ENCODE data around the gene TBCCD1.
"Not testable (repeated sequence)": the region's sequence is repeated elsewhere in the genome, so short reads cannot be mapped to it uniquely, and the experiment has no call there.

The TBCCD1 gene

DNA sequence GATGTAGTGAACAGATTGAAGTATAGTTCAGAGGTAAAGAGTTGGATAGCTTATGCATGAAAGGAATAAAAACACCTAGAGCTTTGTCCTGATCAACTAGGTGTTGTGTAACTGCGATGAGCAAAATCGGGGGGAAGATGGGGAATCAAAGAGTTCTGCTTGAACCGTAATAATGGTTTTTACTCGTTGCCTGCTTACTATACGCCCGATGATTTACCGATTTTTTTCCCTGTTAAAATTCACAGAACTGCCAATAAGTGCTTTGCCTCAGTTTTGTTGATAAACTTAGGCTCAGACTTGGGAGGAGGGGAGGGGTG is 2.6 kb upstream of the TBCCD1 start:
- Histone ChIP-seq H3K4me3 (ENCODE audit: low read depth, low read length, poor library complexity, severe bottlenecking) (peak overlapping the region; percentile 71), H3K27ac (ENCODE audit: low read depth, low read length, poor library complexity, severe bottlenecking) (peak overlapping the region; percentile 24), H3K9me3 (ENCODE audit: low read length) (no peaks in the 10 kb centered on the region), H3F3A (ENCODE audit: insufficient read depth, low read length) (no peaks in the 10 kb centered on the region), H3K9ac (ENCODE audit: low read length) (peak overlapping the region; percentile 76), H2AFZ (ENCODE audit: low read length) (no peak overlapping the region), H3K4me1 (ENCODE audit: insufficient read depth, low read length, severe bottlenecking) (peaks cover 46% of the 10 kb centered on the region), H4K20me1 (ENCODE audit: insufficient read depth, low read length) (no peaks in the 10 kb centered on the region), H3K9me2 (ENCODE audit: low read depth, low read length) (no peaks in the 10 kb centered on the region), H3K79me2 (ENCODE audit: insufficient read depth, low read length) (peaks cover 27% of the 10 kb centered on the region), H3K4me2 (ENCODE audit: low read length) (peak overlapping the region; percentile 74), H3K27me3 (ENCODE audit: insufficient read depth, low read length) (no peaks in the 10 kb centered on the region), H3K36me3 (ENCODE audit: insufficient read depth, low read length) (peaks cover 30% of the 10 kb centered on the region)
- TF ChIP-seq, protein P1, sequence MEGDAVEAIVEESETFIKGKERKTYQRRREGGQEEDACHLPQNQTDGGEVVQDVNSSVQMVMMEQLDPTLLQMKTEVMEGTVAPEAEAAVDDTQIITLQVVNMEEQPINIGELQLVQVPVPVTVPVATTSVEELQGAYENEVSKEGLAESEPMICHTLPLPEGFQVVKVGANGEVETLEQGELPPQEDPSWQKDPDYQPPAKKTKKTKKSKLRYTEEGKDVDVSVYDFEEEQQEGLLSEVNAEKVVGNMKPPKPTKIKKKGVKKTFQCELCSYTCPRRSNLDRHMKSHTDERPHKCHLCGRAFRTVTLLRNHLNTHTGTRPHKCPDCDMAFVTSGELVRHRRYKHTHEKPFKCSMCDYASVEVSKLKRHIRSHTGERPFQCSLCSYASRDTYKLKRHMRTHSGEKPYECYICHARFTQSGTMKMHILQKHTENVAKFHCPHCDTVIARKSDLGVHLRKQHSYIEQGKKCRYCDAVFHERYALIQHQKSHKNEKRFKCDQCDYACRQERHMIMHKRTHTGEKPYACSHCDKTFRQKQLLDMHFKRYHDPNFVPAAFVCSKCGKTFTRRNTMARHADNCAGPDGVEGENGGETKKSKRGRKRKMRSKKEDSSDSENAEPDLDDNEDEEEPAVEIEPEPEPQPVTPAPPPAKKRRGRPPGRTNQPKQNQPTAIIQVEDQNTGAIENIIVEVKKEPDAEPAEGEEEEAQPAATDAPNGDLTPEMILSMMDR (IDR thresholded peaks at IDR 0.05; ENCODE audit: low read length) = no peak
- no peak for TF ChIP-seq EZH2 (IDR thresholded peaks at IDR 0.05; ENCODE audit: borderline replicate concordance, low read length)

GRCh38 chr3:186569361-186569760 is 2.2 kb upstream of the TBCCD1 start:
- not testable (repeated sequence) for H3K9me2 ChIP-seq (ENCODE audit: low read depth, low read length); H2AFZ ChIP-seq (ENCODE audit: low read length); H3K9me3 ChIP-seq (ENCODE audit: low read length); H4K20me1 ChIP-seq (ENCODE audit: insufficient read depth, low read length); H3F3A ChIP-seq (ENCODE audit: insufficient read depth, low read length); H3K27me3 ChIP-seq (ENCODE audit: insufficient read depth, low read length)
- peak overlapping the region; percentile 71 for H3K4me3 ChIP-seq (ENCODE audit: low read depth, low read length, poor library complexity, severe bottlenecking)
- peak overlapping the region; percentile 24 for H3K27ac ChIP-seq (ENCODE audit: low read depth, low read length, poor library complexity, severe bottlenecking)
- peaks cover 26% of the 10 kb centered on the region for H3K79me2 ChIP-seq (ENCODE audit: insufficient read depth, low read length)
- peak overlapping the region; percentile 76 for H3K9ac ChIP-seq (ENCODE audit: low read length)
- peaks cover 28% of the 10 kb centered on the region for H3K36me3 ChIP-seq (ENCODE audit: insufficient read depth, low read length)
- peaks cover 46% of the 10 kb centered on the region for H3K4me1 ChIP-seq (ENCODE audit: insufficient read depth, low read length, severe bottlenecking)
- peak overlapping the region; percentile 74 for H3K4me2 ChIP-seq (ENCODE audit: low read length)

DNA sequence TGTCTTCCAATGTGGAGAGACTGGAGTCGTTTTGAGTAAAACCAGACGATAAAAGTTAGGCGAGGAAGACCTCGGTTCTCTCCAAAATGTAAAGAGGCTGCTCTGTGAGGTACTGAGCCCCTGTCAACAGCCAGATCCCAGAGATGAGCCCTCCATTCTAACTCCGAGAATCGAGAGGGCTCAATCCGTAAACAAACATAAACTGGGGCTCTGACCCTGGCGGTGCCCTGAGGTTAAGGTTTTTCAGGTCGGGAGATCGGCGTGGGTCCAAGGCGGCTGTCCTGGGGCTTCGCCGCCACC is 417 bp downstream of the TBCCD1 start:
- H3K9me3 ChIP-seq (ENCODE audit: low read length) = no peaks in the 10 kb centered on the region
- H3F3A ChIP-seq (ENCODE audit: insufficient read depth, low read length) = no peaks in the 10 kb centered on the region
- H3K9ac ChIP-seq (ENCODE audit: low read length) = peak overlapping the region; percentile 89
- H3K27me3 ChIP-seq (ENCODE audit: insufficient read depth, low read length) = no peaks in the 10 kb centered on the region
- TF ChIP-seq, protein P1 (IDR thresholded peaks at IDR 0.05; ENCODE audit: low read length) = no peak
- no peak for TF ChIP-seq EZH2 (IDR thresholded peaks at IDR 0.05; ENCODE audit: borderline replicate concordance, low read length)
- H4K20me1 ChIP-seq (ENCODE audit: insufficient read depth, low read length) = no peaks in the 10 kb centered on the region
- H3K79me2 ChIP-seq (ENCODE audit: insufficient read depth, low read length) = peaks cover 15% of the 10 kb centered on the region
- peak overlapping the region; percentile 79 for H3K4me3 ChIP-seq (ENCODE audit: low read depth, low read length, poor library complexity, severe bottlenecking)
- H2AFZ ChIP-seq (ENCODE audit: low read length) = no peak overlapping the region
- H3K27ac ChIP-seq (ENCODE audit: low read depth, low read length, poor library complexity, severe bottlenecking) = peak overlapping the region; percentile 82
- peak overlapping the region; percentile 97 for H3K4me2 ChIP-seq (ENCODE audit: low read length)
- peaks cover 35% of the 10 kb centered on the region for H3K4me1 ChIP-seq (ENCODE audit: insufficient read depth, low read length, severe bottlenecking)
- peaks cover 25% of the 10 kb centered on the region for H3K36me3 ChIP-seq (ENCODE audit: insufficient read depth, low read length)
- H3K9me2 ChIP-seq (ENCODE audit: low read depth, low read length) = no peaks in the 10 kb centered on the region

GRCh38 chr3:186564586-186564985 is 2.6 kb downstream of the TBCCD1 start:
- Histone ChIP-seq H3K9me3 (ENCODE audit: low read length) (no peaks in the 10 kb centered on the region), H2AFZ (ENCODE audit: low read length) (no peak overlapping the region), H3K27ac (ENCODE audit: low read depth, low read length, poor library complexity, severe bottlenecking) (no peak overlapping the region), H3K4me1 (ENCODE audit: insufficient read depth, low read length, severe bottlenecking) (peaks cover 27% of the 10 kb centered on the region), H3K27me3 (ENCODE audit: insufficient read depth, low read length) (no peaks in the 10 kb centered on the region), H3F3A (ENCODE audit: insufficient read depth, low read length) (no peaks in the 10 kb centered on the region), H3K4me2 (ENCODE audit: low read length) (no peak overlapping the region), H3K9ac (ENCODE audit: low read length) (no peak overlapping the region), H4K20me1 (ENCODE audit: insufficient read depth, low read length) (no peaks in the 10 kb centered on the region), H3K36me3 (ENCODE audit: insufficient read depth, low read length) (peaks cover 37% of the 10 kb centered on the region), H3K4me3 (ENCODE audit: low read depth, low read length, poor library complexity, severe bottlenecking) (no peak overlapping the region), H3K9me2 (ENCODE audit: low read depth, low read length) (no peaks in the 10 kb centered on the region), H3K79me2 (ENCODE audit: insufficient read depth, low read length) (peaks cover 14% of the 10 kb centered on the region; the same call in 1 of the 2 replicates)
- TF ChIP-seq EZH2 (IDR thresholded peaks at IDR 0.05; ENCODE audit: borderline replicate concordance, low read length) = no peak
- TF ChIP-seq, protein P1 (IDR thresholded peaks at IDR 0.05; ENCODE audit: low read length) = no peak

Data from OCI-LY1 (cell line).